Neural cell (in vitro differentiated cells): ENCODE measurements around the gene CACNB2.
"Not testable (repeated sequence)": the region's sequence is repeated elsewhere in the genome, so short reads cannot be mapped to it uniquely, and the experiment has no call there.

ENCODE experiments used
- CTCF ChIP-seq: fragments of 450-650 bp; IDR thresholded peaks from 2 replicates; pipeline ENCODE4 v1.5.1; 2014; ENCODE audit warnings: antibody characterized with exemption, mild to moderate bottlenecking, moderate library complexity; ENCODE audit not compliant: poor library complexity, severe bottlenecking
- EP300 ChIP-seq: fragments of 450-650 bp; conservative IDR thresholded peaks from 2 replicates; pipeline ENCODE4 v1.6.1; 2014; ENCODE audit warnings: antibody characterized with exemption, mild to moderate bottlenecking, moderate library complexity; ENCODE audit not compliant: poor library complexity, severe bottlenecking
- EZH2 ChIP-seq: fragments of 200-600, 300-800 bp; shearing (Covaris generic), sonication (generic); IDR thresholded peaks from 2 replicates; pipeline ENCODE4 v1.6.1; 2014; ENCODE audit warnings: antibody characterized with exemption, low read length, borderline replicate concordance, mild to moderate bottlenecking; ENCODE audit not compliant: insufficient read depth, poor library complexity, severe bottlenecking
- POLR2AphosphoS5 ChIP-seq: IDR thresholded peaks from 2 replicates; pipeline ENCODE4 v1.6.1; 2012
- TF ChIP-seq, protein P1 (sequence below): IDR thresholded peaks from 2 replicates; pipeline ENCODE4 v1.6.1; 2012; ENCODE audit warnings: borderline replicate concordance

DNA sequence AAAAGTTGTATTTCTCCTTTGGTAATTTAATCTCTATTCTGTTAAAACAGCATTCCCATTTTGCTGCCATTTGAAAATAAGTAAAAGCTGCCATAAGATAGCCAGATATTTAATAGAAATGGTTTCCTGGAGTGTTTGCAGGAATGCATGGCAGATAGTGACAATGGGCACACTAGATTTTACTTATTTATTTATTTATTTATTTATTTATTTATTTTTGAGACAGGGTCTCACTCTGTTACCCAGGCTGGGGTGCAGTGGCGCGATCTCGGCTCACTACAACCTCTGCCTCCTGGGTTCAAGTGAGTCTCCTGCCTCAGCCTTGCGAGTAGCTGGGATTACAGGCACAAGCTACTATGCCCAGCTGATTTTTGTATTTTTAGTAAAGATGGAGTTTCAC lies 13.2 kb downstream of the CACNB2 start:
- TF ChIP-seq, protein P1, sequence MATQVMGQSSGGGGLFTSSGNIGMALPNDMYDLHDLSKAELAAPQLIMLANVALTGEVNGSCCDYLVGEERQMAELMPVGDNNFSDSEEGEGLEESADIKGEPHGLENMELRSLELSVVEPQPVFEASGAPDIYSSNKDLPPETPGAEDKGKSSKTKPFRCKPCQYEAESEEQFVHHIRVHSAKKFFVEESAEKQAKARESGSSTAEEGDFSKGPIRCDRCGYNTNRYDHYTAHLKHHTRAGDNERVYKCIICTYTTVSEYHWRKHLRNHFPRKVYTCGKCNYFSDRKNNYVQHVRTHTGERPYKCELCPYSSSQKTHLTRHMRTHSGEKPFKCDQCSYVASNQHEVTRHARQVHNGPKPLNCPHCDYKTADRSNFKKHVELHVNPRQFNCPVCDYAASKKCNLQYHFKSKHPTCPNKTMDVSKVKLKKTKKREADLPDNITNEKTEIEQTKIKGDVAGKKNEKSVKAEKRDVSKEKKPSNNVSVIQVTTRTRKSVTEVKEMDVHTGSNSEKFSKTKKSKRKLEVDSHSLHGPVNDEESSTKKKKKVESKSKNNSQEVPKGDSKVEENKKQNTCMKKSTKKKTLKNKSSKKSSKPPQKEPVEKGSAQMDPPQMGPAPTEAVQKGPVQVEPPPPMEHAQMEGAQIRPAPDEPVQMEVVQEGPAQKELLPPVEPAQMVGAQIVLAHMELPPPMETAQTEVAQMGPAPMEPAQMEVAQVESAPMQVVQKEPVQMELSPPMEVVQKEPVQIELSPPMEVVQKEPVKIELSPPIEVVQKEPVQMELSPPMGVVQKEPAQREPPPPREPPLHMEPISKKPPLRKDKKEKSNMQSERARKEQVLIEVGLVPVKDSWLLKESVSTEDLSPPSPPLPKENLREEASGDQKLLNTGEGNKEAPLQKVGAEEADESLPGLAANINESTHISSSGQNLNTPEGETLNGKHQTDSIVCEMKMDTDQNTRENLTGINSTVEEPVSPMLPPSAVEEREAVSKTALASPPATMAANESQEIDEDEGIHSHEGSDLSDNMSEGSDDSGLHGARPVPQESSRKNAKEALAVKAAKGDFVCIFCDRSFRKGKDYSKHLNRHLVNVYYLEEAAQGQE, result not testable (repeated sequence)
- not testable (repeated sequence) for TF ChIP-seq CTCF, EZH2, POLR2AphosphoS5, EP300
